MCF 10A (cell line): ENCODE measurements around the gene PABPN1L. TPM values are rescaled to one million over a fixed set of nuclear protein-coding genes. Genes with fewer than 3 reads are reported as not detected.

Experiments
- BruUV-seq: library from RNA; stranded (reverse); fragments of 400-500 nt; replicated peaks from 2 replicates; lab custom pipeline; 2021; lab: Mats Ljungman, UMichigan
- CTCF ChIA-PET: fragments of 300-600 bp; sonication (Branson Sonifier 250); formaldehyde crosslinking; extraction: SDS; loops from one replicate; lab custom pipeline; 2021; ENCODE audit warnings: antibody characterized with exemption, inconsistent platforms; lab: Yijun Ruan, JAX
- POLR2A ChIA-PET: fragments of 300-600, 350-650 bp; sonication (Branson Sonifier 250); formaldehyde crosslinking; extraction: SDS; loops from one replicate; lab custom pipeline; 2020; ENCODE audit warnings: antibody characterized with exemption, inconsistent platforms; lab: Yijun Ruan, JAX
- DNase-seq: peaks from one replicate; pipeline ENCODE4 v3.0.0-alpha.2; 2018; ENCODE audit not compliant: unreplicated experiment
- H3K27ac Mint-ChIP-seq: one replicate; pipeline ENCODE4 v1.8.0; 2022; ENCODE audit warnings: mild to moderate bottlenecking, low read depth, mixed read lengths; ENCODE audit not compliant: unreplicated experiment
- H3K27me3 Mint-ChIP-seq: one replicate; pipeline ENCODE4 v1.8.0; 2022; ENCODE audit warnings: mixed read lengths; ENCODE audit not compliant: insufficient read depth, unreplicated experiment
- H3K36me3 Mint-ChIP-seq: one replicate; pipeline ENCODE4 v1.8.0; 2022; ENCODE audit warnings: mild to moderate bottlenecking, moderate library complexity, mixed read lengths; ENCODE audit not compliant: insufficient read depth, unreplicated experiment
- H3K4me1 Mint-ChIP-seq: one replicate; pipeline ENCODE4 v1.8.0; 2022; ENCODE audit warnings: mixed read lengths; ENCODE audit not compliant: insufficient read depth, unreplicated experiment
- H3K4me3 Mint-ChIP-seq: one replicate; pipeline ENCODE4 v1.8.0; 2022; ENCODE audit warnings: mild to moderate bottlenecking, moderate library complexity, mixed read lengths; ENCODE audit not compliant: unreplicated experiment
- H3K9me3 Mint-ChIP-seq: one replicate; pipeline ENCODE4 v1.8.0; 2022; ENCODE audit warnings: mixed read lengths; ENCODE audit not compliant: unreplicated experiment
- CTCF ChIP-seq: fragments of 200-600 bp; IDR thresholded peaks from one replicate; pipeline ENCODE4 v1.8.0; 2022; ENCODE audit warnings: antibody characterized with exemption, mild to moderate bottlenecking; ENCODE audit not compliant: unreplicated experiment
- intact Hi-C: fragments of 100-400 bp; cut with micrococcal nuclease; formaldehyde crosslinking; loops from 2 replicates; pipeline ENCODE4 v1.14.1; 2022
- total RNA-seq: library from RNA; stranded (reverse); gene quantifications from 2 replicates; pipeline ENCODE4 v1.2.3, GENCODE V29; 2022

Gene PABPN1L
- total RNA-seq, 1 experiment from 2014 or later: not detected

- Mint-ChIP-seq H3K27me3 (peaks cover 42% of the 10 kb centered on the region), H3K27ac (no peak overlapping the region), H3K4me3 (no peak overlapping the region), H3K9me3 (no peaks in the 10 kb centered on the region), H3K4me1 (peaks cover 8% of the 10 kb centered on the region), H3K36me3 (no peaks in the 10 kb centered on the region)
- ChIA-PET POLR2A (interaction anchor here (1.4 kb wide), 1 partner anchor 19 kb away, joined by 5 read pairs; no protein-coding TSS in a partner anchor), CTCF (interaction anchor here (0.6 kb wide), 1 partner anchor 318 kb away, joined by 3 read pairs; no protein-coding TSS in a partner anchor)
- DNase-seq: no peak
- no peak for TF ChIP-seq CTCF
- BruUV-seq: no TSS peak
- intact Hi-C loops: no loop called here
These were observed 10.6 kb upstream of the PABPN1L start for GRCh38 chr16:88876942-88877526.

GRCh38 chr16:88875703-88876234 is 9.3 kb upstream of the PABPN1L start:
- ChIA-PET POLR2A (interaction anchor here (1.4 kb wide), 1 partner anchor 18 kb away, joined by 5 read pairs; no protein-coding TSS in a partner anchor), CTCF (no interaction called here)
- no peak for TF ChIP-seq CTCF
- DNase-seq: no peak
- no TSS peak for BruUV-seq
- no peaks in the 10 kb centered on the region for H3K36me3 Mint-ChIP-seq
- peaks cover 6% of the 10 kb centered on the region for H3K4me1 Mint-ChIP-seq
- H3K4me3 Mint-ChIP-seq: no peak overlapping the region
- peaks cover 51% of the 10 kb centered on the region for H3K27me3 Mint-ChIP-seq
- intact Hi-C loops: no loop called here
- no peak overlapping the region for H3K27ac Mint-ChIP-seq
- no peaks in the 10 kb centered on the region for H3K9me3 Mint-ChIP-seq

GRCh38 chr16:88874938-88875599 is 8.6 kb upstream of the PABPN1L start:
- peaks cover 58% of the 10 kb centered on the region for H3K27me3 Mint-ChIP-seq
- intact Hi-C loops: no loop called here

More at GRCh38 chr16:88874938-88875599, 8.6 kb upstream of the PABPN1L start:
- no TSS peak for BruUV-seq
- Mint-ChIP-seq H3K9me3 (no peaks in the 10 kb centered on the region), H3K27ac (no peak overlapping the region), H3K4me1 (peaks cover 5% of the 10 kb centered on the region), H3K36me3 (no peaks in the 10 kb centered on the region), H3K4me3 (no peak overlapping the region)
- TF ChIP-seq CTCF: no peak
- ChIA-PET POLR2A (interaction anchor here (0.7 kb wide), 1 partner anchor 146 kb away, joined by 3 read pairs; no protein-coding TSS in a partner anchor), CTCF (no interaction called here)
- no peak for DNase-seq
